ENCODE results near the gene XYLT2. TPM values are rescaled to one million over a fixed set of nuclear protein-coding genes. Genes with fewer than 3 reads are reported as not detected.
"Not testable (repeated sequence)": the region's sequence is repeated elsewhere in the genome, so short reads cannot be mapped to it uniquely, and the experiment has no call there.

Gene XYLT2
- total RNA-seq, 2 experiments from 2014 or later: 22.5 to 25.5 TPM

GRCh38 chr17:50298018-50298417, 47.9 kb upstream of the XYLT2 start:
- no peak overlapping the region for H3K27ac ChIP-seq (ENCODE audit: low read depth, low read length, poor library complexity, severe bottlenecking)
- no peaks in the 10 kb centered on the region for H3K9me2 ChIP-seq (ENCODE audit: insufficient read depth, low read length)
- TF ChIP-seq EZH2phosphoT487 (IDR thresholded peaks at IDR 0.05; ENCODE audit: borderline replicate concordance, low read depth, low read length): no peak
- TF ChIP-seq CTCF (conservative IDR thresholded peaks at IDR 0.05; ENCODE audit: low read length): no peak
- ChIA-PET CTCF (ENCODE audit: unreplicated experiment) (no interaction called here), POLR2A (no interaction called here)
- no peak overlapping the region for H3K4me2 ChIP-seq (ENCODE audit: low read length)
- DNase-seq (ENCODE audit: low spot score): no peak
- intact Hi-C loops (cut with micrococcal nuclease; ENCODE audit: unreplicated experiment): no loop called here
- H3K4me1 ChIP-seq (ENCODE audit: insufficient read depth, low read length, poor library complexity, severe bottlenecking): no peaks in the 10 kb centered on the region
- H3K36me3 ChIP-seq (ENCODE audit: insufficient read depth, low read length): no peaks in the 10 kb centered on the region
- no peaks in the 10 kb centered on the region for H3K79me2 ChIP-seq (ENCODE audit: insufficient read depth, low read depth, low read length)
- no TSS peak for BruUV-seq (replicated peaks)
- H3K4me3 ChIP-seq (ENCODE audit: low read depth, low read length, poor library complexity, severe bottlenecking): no peak overlapping the region
- no peaks in the 10 kb centered on the region for H3K9me3 ChIP-seq (ENCODE audit: low read length)
- H4K20me1 ChIP-seq (ENCODE audit: insufficient read depth, low read length): no peaks in the 10 kb centered on the region
- H2AFZ ChIP-seq (ENCODE audit: low read length): no peak overlapping the region

- ChIA-PET POLR2A (no interaction called here), CTCF (ENCODE audit: unreplicated experiment) (no interaction called here)
- Histone ChIP-seq H3K27ac (ENCODE audit: low read depth, low read length, poor library complexity, severe bottlenecking) (no peak overlapping the region), H3K4me3 (ENCODE audit: low read depth, low read length, poor library complexity, severe bottlenecking) (no peak overlapping the region), H3K79me2 (ENCODE audit: insufficient read depth, low read depth, low read length) (no peaks in the 10 kb centered on the region), H2AFZ (ENCODE audit: low read length) (no peak overlapping the region), H4K20me1 (ENCODE audit: insufficient read depth, low read length) (no peaks in the 10 kb centered on the region), H3K9me3 (ENCODE audit: low read length) (no peaks in the 10 kb centered on the region), H3K4me2 (ENCODE audit: low read length) (no peak overlapping the region), H3K36me3 (ENCODE audit: insufficient read depth, low read length) (no peaks in the 10 kb centered on the region), H3K9me2 (ENCODE audit: insufficient read depth, low read length) (no peaks in the 10 kb centered on the region), H3K4me1 (ENCODE audit: insufficient read depth, low read length, poor library complexity, severe bottlenecking) (no peaks in the 10 kb centered on the region)
- intact Hi-C loops (cut with micrococcal nuclease; ENCODE audit: unreplicated experiment): no loop called here
- no peak for DNase-seq (ENCODE audit: low spot score)
- BruUV-seq (replicated peaks): no TSS peak
- TF ChIP-seq EZH2phosphoT487 (IDR thresholded peaks at IDR 0.05; ENCODE audit: borderline replicate concordance, low read depth, low read length) (no peak), CTCF (conservative IDR thresholded peaks at IDR 0.05; ENCODE audit: low read length) (no peak)
Measured at GRCh38 chr17:50299776-50300175, 46.1 kb upstream of the XYLT2 start.

- DNase-seq (ENCODE audit: low spot score); H3K27ac ChIP-seq (ENCODE audit: low read depth, low read length, poor library complexity, severe bottlenecking); H3K36me3 ChIP-seq (ENCODE audit: insufficient read depth, low read length); intact Hi-C loops (cut with micrococcal nuclease; ENCODE audit: unreplicated experiment); H3K79me2 ChIP-seq (ENCODE audit: insufficient read depth, low read depth, low read length); H4K20me1 ChIP-seq (ENCODE audit: insufficient read depth, low read length); H3K4me2 ChIP-seq (ENCODE audit: low read length); H3K4me1 ChIP-seq (ENCODE audit: insufficient read depth, low read length, poor library complexity, severe bottlenecking); H3K9me3 ChIP-seq (ENCODE audit: low read length); H3K9me2 ChIP-seq (ENCODE audit: insufficient read depth, low read length); H3K4me3 ChIP-seq (ENCODE audit: low read depth, low read length, poor library complexity, severe bottlenecking); BruUV-seq (replicated peaks); H2AFZ ChIP-seq (ENCODE audit: low read length): not testable (repeated sequence)
- ChIA-PET CTCF (ENCODE audit: unreplicated experiment) (interaction anchor here (1.0 kb wide), 1 partner anchor 93 kb away, joined by 10 read pairs; no protein-coding TSS in a partner anchor), POLR2A (interaction anchor here (0.7 kb wide), 1 partner anchor 86 kb away, joined by 3 read pairs; no protein-coding TSS in a partner anchor)
Measured at GRCh38 chr17:50300824-50301223, 45.1 kb upstream of the XYLT2 start.

Data from OCI-LY7 (cell line).